GM12878 (cell line): ENCODE data around the gene HEG1.

Experiments
- CHD4 ChIP-seq: fragments of 200-600 bp; sonication (generic); IDR thresholded peaks from 2 replicates; pipeline ENCODE4 v1.6.1; 2016; ENCODE audit warnings: mild to moderate bottlenecking
- FOXK2 ChIP-seq: fragments of 450-650 bp; IDR thresholded peaks from 2 replicates; pipeline ENCODE4 v1.6.1; 2017; ENCODE audit warnings: mild to moderate bottlenecking, moderate library complexity
- JUNB ChIP-seq: IDR thresholded peaks from 2 replicates; pipeline ENCODE4 v1.6.1; 2016; ENCODE audit warnings: antibody characterized with exemption, mild to moderate bottlenecking
- MYB ChIP-seq: fragments of 150-350 bp; IDR thresholded peaks from 2 replicates; pipeline ENCODE4 v1.6.1; 2014; ENCODE audit warnings: mild to moderate bottlenecking, low read depth, low read length, borderline replicate concordance
- POLR2AphosphoS5 ChIP-seq: IDR thresholded peaks from 2 replicates; pipeline ENCODE4 v1.6.1; 2011; ENCODE audit warnings: mild to moderate bottlenecking, low read length, inconsistent platforms
- RB1 ChIP-seq: fragments of 450-650 bp; formaldehyde crosslinking; IDR thresholded peaks from 2 replicates; pipeline ENCODE4 v1.6.1; 2017; ENCODE audit warnings: mild to moderate bottlenecking, borderline replicate concordance
- RCOR1 ChIP-seq: conservative IDR thresholded peaks from 2 replicates; pipeline ENCODE4 v1.6.1; 2012; ENCODE audit warnings: low read depth, low read length, improper control_type of control experiment
- TCF12 ChIP-seq: IDR thresholded peaks from 2 replicates; pipeline ENCODE4 v1.6.1; 2011; ENCODE audit warnings: low read depth, mild to moderate bottlenecking, low read length
- TF ChIP-seq, protein P1 (sequence below), 3 experiments: IDR thresholded peaks in 2 of 3; conservative IDR thresholded peaks in 1 of 3; 2 replicates each; pipeline ENCODE4 v1.5.1; 2011; ENCODE audit warnings: low read depth in 3 of 3, low read length in 3 of 3, mild to moderate bottlenecking in 3 of 3, control low read depth in 2 of 3, moderate library complexity in 2 of 3, inconsistent platforms in 1 of 3, mixed read lengths in 1 of 3; ENCODE audit not compliant: control insufficient read depth in 2 of 3, insufficient read depth in 1 of 3; ENCODE audit errors: extremely low read depth in 1 of 3
- TF ChIP-seq, protein P2 (sequence below): fragments of 450-650 bp; IDR thresholded peaks from 2 replicates; pipeline ENCODE4 v1.6.1; 2016; ENCODE audit warnings: mild to moderate bottlenecking, moderate library complexity, borderline replicate concordance

DNA sequence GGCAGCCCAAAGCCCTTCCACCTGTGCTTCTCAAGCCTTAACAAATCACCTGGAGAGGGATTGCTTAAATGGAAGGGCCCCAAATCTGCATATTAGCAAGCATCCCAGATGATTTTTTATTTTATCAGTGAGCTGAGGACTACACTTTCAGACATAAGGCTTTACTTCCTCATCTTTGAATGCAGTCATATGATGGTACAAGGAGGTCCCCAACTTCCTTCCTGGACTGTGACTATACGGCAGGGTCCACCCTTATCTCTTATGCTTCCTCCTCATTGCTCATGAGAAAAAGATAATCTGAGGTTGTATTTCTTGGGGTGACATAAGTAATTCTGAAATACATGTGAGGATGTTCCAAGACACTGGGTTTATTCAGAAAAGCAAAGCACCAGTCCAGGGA lies 13.7 kb upstream of the HEG1 start:
- no peak for TF ChIP-seq RCOR1
- no peak for TF ChIP-seq FOXK2
- TF ChIP-seq POLR2AphosphoS5, result no peak
- TF ChIP-seq RB1, result no peak
- TF ChIP-seq, protein P1, sequence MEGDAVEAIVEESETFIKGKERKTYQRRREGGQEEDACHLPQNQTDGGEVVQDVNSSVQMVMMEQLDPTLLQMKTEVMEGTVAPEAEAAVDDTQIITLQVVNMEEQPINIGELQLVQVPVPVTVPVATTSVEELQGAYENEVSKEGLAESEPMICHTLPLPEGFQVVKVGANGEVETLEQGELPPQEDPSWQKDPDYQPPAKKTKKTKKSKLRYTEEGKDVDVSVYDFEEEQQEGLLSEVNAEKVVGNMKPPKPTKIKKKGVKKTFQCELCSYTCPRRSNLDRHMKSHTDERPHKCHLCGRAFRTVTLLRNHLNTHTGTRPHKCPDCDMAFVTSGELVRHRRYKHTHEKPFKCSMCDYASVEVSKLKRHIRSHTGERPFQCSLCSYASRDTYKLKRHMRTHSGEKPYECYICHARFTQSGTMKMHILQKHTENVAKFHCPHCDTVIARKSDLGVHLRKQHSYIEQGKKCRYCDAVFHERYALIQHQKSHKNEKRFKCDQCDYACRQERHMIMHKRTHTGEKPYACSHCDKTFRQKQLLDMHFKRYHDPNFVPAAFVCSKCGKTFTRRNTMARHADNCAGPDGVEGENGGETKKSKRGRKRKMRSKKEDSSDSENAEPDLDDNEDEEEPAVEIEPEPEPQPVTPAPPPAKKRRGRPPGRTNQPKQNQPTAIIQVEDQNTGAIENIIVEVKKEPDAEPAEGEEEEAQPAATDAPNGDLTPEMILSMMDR (IDR thresholded peaks at IDR 0.05 in 2 of 3, conservative IDR thresholded peaks at IDR 0.05 in 1 of 3; ENCODE audit: control insufficient read depth in 2 of 3, extremely low read depth in 1 of 3, insufficient read depth in 1 of 3, low read depth in 3 of 3, low read length in 3 of 3), result no peak
- no peak for TF ChIP-seq TCF12
- TF ChIP-seq MYB, result no peak
- TF ChIP-seq, protein P2, sequence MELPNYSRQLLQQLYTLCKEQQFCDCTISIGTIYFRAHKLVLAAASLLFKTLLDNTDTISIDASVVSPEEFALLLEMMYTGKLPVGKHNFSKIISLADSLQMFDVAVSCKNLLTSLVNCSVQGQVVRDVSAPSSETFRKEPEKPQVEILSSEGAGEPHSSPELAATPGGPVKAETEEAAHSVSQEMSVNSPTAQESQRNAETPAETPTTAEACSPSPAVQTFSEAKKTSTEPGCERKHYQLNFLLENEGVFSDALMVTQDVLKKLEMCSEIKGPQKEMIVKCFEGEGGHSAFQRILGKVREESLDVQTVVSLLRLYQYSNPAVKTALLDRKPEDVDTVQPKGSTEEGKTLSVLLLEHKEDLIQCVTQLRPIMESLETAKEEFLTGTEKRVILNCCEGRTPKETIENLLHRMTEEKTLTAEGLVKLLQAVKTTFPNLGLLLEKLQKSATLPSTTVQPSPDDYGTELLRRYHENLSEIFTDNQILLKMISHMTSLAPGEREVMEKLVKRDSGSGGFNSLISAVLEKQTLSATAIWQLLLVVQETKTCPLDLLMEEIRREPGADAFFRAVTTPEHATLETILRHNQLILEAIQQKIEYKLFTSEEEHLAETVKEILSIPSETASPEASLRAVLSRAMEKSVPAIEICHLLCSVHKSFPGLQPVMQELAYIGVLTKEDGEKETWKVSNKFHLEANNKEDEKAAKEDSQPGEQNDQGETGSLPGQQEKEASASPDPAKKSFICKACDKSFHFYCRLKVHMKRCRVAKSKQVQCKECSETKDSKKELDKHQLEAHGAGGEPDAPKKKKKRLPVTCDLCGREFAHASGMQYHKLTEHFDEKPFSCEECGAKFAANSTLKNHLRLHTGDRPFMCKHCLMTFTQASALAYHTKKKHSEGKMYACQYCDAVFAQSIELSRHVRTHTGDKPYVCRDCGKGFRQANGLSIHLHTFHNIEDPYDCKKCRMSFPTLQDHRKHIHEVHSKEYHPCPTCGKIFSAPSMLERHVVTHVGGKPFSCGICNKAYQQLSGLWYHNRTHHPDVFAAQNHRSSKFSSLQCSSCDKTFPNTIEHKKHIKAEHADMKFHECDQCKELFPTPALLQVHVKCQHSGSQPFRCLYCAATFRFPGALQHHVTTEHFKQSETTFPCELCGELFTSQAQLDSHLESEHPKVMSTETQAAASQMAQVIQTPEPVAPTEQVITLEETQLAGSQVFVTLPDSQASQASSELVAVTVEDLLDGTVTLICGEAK, result no peak
- TF ChIP-seq JUNB, result no peak
- TF ChIP-seq CHD4, result no peak
